NCI-H748 (cell line): ENCODE data around the gene NUDCD3.

Experiments
- DNase-seq: peaks from one replicate; lab custom pipeline; 2025; ENCODE audit not compliant: unreplicated experiment; lab: John Stamatoyannopoulos, UW

The NUDCD3 gene

DNA sequence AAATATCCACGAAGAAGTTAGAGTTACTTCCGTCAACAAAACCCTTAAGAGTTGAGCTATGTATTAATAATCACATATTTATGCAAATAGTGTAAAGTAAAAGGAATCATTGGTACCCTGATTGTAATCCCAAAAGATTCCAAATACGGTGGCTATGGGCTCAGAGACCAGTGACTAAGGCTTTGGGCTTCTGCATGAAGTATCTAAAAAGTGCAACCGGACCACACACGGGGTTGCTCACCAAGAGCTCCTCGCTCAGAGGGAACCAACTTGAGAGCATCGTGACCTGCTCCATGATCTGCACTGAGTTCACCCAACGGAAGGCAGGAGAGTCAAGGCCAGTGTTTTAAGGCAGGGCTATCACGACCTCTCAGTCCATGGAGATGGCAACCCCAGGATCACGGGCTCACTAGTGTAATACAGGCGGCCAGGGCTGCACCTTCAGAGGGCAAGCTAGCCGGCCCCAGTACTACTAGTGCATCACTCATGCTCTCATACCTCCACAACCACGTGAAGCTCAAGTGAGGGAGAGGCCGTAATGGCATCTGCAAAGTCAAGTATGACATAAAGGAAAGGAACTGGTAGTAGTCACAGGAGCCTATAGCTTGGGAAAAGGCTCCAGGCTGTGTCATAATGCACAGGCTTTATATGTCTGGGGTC lies 87.9 kb downstream of the NUDCD3 start:
- DNase-seq: no peak

DNA sequence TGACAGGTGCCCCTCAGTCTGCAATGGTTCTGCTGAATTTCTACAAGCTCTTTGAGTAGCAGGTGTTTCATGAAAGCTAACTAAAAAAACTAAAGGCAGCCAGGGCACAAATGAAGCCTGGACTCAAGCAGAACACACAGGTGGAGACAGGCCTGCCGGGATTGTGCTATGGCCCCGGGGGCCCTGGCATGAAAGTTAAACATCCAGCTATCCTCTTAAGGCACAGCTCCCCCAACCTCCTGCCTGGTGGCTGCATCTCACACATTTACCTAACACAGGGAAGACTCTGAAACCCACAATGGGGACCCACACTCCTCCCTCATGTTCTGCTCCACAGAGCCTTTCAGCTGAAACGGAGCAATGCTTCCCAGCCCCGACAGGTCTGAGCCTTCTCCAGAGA lies 88.8 kb downstream of the NUDCD3 start:
- no peak for DNase-seq

DNA sequence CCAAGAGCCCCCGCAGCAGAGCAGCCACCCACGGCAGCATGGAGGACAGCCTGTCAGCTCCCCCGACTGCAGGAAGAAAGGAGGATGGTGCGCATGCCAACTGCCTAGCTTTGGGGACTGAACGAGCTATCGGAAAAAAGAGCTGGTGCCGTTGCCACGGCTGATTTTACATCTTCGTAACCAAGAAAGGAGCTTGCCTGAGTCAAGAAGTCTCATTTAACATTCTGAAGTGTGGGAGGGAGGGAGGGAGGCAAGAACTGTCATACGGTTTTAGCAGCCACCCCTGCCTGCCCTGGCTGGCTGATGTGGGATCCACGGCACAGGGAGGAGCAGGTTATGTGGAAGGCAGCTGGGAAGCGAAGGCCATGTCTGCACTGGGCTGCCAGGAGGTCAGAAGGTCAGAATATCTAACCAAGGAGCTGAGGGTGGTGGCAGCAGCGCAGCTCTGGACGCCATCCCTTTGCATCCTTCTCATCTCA lies 90.4 kb downstream of the NUDCD3 start:
- no peak for DNase-seq

DNA sequence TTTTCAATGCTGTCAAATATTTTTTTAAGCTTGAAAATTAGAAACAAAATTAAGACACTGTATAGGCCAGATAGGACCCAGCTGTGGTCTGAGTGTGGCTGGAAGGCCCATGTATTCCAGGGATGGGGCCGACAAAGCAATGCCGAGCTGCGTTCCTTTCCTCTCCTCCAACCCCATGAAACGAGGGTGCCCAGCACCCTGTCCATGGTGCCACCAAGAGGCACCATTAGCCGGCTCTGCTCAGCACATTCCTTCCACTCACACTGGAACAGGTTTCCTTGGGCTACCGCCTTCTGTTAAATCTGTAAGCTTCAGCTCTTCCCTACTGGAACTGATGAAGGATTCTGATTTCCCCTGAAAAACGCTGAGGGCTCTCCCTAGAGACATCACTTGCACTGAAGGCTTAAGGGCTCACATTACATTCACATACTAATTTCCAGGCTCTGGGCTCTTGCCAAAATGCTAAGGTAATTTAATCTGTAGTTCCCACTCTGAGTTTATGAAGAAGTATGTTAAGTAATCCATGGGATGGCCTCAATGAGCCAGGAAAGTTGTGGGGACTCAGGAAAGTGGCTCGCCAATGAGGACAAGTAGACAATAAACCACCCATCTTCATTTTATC lies 91.4 kb downstream of the NUDCD3 start:
- DNase-seq: no peak

DNA sequence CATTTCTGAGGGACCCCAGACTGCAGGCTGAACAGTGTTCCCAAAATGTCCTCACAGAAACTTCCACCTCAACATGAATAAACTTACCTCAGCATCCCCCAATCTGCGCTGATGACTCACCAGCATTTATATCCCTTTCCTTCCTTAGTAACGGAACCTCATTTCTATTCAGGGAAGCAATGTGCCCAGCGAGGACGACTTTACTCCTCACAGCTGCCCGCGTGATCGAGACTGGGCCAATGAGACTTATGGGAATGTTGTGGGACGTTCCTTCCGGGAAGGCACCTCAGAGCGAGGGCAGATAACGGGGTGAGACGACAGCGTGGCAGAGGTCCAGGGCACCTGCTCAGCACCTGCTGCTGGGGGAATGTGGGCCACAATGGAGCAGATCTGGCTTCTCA lies 91.9 kb downstream of the NUDCD3 start:
- no peak for DNase-seq

DNA sequence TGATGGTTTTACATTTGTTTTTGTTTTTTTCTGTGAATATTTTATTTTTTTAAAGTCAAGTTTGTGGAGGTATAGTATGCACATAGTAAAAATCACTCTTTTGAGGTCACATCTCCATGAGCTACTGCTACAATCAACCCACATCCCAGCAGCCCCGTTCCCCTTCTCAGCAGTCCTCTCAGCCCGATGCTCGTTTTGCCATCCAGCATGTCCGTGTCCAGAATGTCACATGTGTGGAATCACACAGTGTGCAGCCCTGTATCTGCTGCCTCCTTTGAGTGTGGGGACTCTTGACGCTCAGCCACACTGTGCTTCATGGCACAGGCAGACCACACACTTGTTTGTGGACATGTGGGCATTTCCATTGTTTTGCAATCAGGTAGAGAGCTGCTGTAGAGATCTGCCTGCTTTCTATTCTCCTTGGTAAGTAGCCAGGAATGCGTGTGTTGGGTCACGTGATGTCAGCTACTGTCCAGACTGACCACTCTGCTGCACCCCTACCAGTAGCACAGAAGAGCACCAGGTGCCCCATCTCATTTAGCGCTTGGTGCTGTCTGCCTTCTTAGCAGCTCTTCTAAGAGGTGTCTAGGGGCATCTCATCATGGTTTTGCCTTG lies 93.4 kb downstream of the NUDCD3 start:
- peak; percentile 33 for DNase-seq

DNA sequence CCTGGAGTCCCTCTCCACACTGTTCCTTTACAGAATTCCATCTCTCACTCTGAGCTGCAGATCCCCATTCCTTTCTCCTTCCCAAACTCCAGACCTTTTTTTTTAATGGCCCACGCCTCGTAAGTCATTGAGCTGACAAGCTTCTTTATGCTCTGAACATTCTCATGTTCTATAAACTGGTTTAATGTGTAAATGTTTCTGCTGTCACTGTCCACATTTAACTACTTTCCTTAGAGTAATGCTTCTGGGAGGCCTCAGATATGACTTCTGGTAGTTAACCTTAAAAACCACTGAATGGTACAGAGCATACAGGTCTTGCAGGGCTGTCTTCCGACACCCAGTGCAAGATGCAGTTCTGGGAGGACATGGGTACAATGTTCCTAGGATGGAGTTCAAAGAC lies 94.0 kb downstream of the NUDCD3 start:
- DNase-seq: no peak

DNA sequence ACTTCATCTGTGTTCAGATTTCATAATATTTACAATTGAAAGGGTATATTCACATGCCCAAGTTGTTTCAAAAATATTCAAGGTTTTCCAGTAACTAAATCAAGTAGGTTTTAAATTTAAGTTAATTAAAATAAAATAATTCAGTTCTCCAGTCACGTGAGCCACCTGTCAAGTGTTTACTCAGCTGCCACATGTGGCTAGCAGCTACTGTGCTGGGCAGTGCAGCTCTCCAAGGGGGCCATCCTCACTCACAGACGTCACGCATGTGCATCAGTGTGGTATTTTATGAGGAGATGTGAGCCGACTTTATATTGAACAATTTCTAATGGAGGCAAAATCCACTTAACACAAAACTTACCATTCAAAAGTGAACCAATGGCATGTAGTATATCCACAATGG lies 95.4 kb downstream of the NUDCD3 start:
- peak; percentile 95 for DNase-seq

DNA sequence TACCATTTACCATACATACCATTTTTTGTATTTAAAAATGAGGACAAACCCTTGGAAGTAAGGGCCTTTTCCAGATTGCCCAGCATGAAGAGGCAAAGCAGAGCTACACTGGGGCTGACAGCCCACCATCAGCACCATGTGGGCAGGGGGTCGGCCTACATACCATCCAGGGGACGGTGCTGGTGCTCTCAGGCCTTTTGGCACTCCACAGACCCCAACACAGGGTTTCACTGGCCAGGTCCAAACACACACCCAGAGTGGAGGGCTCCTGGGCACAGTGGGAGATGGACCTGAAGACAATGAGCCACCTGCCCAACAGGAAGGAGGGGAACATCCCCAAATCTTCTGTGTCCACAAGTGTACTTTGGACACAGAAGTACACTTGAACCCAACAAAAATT lies 95.8 kb downstream of the NUDCD3 start:
- peak; percentile 89 for DNase-seq

DNA sequence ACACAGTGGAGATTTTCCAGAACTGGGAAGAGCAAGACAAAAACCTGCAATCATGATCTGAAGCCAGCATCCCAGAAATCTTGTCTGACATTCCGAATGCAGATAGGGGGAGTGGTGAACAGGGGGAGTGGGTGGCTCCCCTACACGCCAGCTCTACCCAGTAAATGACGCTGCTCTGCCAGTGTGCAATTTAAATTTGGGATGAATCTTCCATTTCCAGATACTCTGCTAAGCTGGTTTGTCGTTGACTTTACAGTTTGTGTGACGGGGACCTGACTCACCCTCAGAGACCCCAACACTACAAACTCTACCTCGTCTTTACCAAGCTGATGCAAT lies 96.4 kb downstream of the NUDCD3 start:
- no peak for DNase-seq

DNA sequence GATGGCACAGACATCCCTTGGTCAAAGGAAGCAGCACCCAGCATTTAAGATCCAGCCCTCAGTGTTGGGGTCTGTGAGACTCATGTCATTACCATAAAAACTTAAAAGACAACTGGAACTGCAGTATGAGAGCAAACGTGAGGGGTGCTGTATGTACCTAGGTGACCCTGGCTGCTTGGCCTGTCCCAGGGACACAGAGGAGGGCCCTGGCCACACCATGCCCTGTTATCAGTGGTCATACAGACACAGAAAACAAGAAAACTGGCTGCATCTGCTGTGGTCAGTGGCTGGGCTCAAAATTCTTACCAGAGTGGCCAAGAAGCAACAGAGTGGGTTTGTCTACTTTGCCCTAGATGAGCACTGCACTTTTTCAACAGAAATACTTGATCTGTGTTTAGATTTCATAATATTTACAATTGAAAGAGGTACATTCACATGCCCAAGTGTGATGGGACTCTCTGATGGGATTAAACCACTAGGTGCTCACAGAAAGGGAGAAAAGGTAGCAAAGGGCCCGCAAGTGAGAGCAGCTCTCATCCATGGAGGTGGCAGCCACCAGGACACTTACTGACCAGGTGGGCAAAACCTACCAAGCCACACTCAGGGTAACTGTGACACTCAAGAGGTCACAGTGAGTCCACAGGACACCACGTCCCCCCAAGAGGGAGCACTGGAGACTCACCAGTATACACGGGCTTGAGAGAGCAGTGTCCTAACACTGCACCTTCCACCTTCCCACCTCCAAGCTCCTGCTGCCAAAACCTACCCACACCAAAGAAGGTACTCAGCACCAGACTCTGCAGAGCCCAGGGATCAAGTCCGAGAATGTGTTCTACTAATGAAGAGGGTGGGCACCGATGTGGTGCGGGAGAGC lies 97.0 kb downstream of the NUDCD3 start:
- no peak for DNase-seq

DNA sequence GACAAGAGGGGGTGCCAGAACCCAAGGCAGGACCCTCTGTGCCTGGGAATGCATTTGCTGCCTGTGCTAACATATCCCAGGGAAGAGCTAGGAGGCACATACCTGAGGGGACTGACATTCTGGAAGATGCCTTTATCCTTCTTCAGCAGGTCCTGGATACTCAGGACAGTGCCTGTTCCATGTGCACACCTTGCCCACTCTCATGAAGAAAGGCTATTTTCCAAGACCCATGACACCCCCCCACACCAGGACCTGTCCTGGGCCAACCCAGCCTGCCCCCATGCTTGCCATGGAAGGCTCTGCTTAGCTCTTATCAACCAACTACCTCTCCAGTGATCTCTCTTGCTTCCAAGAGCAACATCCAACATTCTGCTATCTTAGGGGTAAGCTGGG lies 97.8 kb downstream of the NUDCD3 start:
- DNase-seq: no peak

DNA sequence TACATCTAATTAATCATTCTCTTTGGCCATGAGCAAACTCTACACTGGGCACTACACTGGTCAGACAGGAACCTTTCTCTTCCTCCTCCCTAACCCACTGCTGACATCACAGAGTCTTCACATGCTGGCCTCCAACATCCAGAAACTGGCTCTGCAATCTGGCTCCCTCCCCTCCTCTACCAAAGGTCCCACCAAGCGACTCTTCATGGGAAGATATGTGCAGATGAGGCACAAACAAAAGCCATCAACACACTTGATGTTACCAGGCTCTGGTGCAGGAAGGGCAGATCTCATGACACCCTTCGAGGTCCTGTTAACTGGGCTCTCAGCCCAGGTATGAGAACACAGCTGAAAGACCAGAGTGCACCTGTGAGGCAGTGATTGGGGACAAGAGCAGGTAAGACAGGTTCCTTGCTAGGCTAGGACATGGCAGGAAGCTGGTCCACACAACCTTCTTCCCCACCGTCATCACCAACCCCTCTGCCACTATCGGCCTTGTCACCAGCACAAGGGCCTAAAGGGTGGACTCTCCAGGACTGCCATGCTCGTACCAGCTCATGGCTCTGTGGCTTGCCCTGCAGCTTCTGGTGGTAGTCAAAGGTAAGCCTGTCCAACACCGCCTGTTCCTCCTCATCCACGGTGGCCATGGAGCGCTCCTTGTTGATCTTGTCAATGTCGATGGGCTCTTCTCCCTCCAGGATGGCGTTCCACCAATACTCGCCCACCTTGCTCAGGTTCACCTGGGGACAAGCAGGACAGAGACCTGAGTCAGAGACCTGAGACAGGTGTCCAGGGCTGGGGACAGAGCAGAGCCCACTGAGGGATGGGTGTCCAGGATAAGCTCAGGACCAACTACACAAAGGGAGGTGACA lies 98.5 kb downstream of the NUDCD3 start:
- DNase-seq: no peak

DNA sequence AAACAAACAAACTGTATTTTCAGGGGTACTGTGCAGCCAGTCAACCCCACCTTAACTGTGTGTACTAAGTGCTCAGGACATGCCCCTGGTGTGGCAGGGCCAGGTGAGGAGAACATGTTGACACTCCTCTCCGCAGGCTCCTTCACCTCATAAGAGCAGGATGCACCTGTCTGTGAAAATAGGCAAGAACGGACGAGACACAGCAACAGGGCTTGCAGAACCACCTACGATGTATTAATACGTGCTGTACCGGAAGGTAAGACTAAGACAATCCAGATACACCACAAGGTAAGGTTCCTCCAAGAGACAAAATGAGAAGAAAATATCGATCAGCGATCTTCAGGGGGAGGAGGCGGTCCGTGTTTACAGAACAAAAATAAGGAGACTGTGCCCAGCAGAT lies 99.3 kb downstream of the NUDCD3 start:
- DNase-seq: peak; percentile 86

DNA sequence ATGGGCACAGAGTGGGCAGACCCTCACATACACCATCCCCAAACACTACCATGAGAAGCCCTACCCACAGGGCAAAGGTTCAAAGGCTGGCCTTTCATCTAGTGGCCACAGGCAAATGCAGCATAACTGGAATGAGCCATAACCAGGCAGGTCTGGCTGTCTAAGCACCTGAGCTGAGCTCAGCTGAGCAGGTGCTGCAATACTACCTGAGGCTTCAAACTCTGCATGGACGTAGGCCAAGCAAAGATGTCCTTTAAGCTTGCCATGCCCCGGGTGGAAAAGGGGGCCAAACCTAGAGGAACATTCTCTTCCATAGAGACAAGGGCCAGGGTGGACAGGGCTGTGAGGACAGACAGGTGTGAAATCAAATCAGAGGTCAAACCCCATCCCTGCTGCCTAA lies 99.8 kb downstream of the NUDCD3 start:
- DNase-seq: peak; percentile 36

DNA sequence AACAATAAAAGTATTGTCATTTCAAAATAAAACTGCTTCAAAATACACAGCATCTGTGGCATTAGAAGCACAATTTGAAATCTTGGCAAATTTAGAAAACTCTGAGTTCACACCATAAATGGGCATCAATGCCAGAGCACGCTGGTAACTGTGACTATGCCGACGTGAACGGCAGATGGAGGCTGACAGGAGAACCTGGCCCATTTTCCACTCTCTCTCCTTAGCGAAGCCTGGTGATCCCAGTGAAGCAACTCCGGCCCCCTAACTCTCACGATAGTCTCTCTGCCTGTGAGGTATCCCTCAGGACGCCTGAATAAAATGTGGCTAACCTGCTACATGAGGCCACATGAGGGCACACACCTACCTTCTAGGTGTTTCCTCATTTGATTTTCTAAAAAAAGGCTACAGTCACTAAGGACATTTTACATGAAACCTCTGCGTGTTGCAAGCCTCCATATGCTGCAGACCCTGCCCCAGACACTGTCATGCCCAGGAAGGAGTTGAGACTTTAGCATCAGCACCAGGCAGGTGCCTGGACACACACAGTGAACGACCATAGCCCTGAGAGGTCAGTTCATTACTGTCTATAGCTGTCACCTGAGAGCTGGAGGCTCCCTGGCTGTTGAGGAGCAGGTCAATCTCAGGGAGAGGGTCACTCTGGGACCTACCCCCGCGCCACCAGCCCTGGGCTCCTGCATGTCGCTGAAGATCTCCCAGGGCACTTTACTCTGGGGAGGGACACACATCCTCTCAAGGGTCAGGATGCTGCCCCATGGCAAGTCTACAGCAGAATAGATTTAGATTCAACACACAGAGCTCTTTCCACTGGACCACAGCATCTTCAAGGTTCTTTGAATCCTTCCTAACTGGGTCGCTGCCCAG lies 102.1 kb downstream of the NUDCD3 start:
- no peak for DNase-seq

DNA sequence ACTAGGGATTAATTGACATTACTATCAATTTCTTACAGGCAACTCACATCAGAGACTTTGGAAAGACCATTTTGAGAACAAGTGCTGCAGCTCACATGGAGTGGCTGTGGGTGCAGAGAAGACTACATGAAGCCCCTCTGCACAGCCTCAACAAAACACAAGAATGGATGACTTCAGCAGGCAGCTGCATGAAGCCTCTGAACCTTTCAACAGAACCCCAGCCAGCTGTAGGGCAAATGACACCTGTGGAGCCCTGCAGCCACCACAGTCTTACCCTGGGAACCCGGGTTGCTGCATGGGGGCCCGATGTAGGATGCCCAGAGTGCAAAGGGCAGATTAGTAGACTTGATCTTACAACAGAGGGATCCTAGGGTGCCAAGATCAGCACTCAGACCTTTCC lies 103.1 kb downstream of the NUDCD3 start:
- DNase-seq: no peak

DNA sequence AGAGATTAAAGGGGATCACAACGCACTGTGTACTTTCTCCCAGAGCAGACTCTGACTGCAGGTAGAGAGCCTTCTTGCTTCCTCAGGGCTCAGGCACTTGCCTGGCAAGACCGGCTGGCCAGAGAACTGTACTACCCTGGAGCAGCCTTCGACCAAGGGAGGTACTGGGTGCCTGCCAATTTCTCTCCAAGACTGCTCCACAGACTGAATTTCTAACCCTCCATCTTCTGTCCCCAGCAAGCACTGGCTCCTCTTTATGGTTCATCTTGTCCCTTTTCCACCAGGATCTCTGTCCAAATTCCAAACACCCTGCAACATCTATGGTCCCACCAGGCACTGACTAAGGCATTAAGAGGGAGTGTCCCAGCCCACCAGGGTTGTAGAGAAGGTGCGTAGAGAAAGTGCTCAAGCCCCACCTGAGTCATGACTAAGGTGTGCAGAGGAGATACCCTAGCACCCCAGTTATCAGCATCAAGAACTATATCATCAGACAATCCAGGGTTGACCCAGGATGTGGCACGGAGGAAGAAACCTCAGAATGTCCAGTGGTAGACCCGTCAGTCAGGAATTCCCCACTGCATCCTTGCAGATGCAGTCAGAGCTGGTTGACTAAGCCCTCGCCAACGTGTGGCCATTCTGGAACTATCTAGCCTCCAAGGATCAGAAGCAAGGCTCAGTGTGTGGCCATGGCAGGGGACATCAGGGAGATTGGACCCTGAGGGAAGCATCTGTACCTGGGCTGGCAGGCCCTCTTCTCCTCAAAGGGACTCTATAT lies 104.1 kb downstream of the NUDCD3 start:
- DNase-seq: no peak
